Activated T-helper 1 cell treated with anti-CD3 and anti-CD28 coated beads, Interleukin-12 subunit alpha, Interleukin-12 subunit beta, Interleukin-2, Interleukin-4 antibody, amounts not matched to agents 30 ng/mL and 10 ng/mL and 1 ng/mL, durations not matched to agents 14 hours and 24 hours and 36 hours (primary cell): ENCODE results near the gene BTBD7. TPM values are rescaled to one million over a fixed set of nuclear protein-coding genes. Genes with fewer than 3 reads are reported as not detected.

Experiments
- DNase-seq: peaks from one replicate; pipeline ENCODE4 v3.0.0; 2021; ENCODE audit warnings: low spot score
- H3K27ac Mint-ChIP-seq: one replicate; pipeline ENCODE4 v1.8.0; 2021; ENCODE audit warnings: mild to moderate bottlenecking, mixed read lengths
- H3K27me3 Mint-ChIP-seq: one replicate; pipeline ENCODE4 v1.8.0; 2022; ENCODE audit warnings: mild to moderate bottlenecking, moderate library complexity, mixed read lengths; ENCODE audit not compliant: insufficient read depth
- H3K36me3 Mint-ChIP-seq: one replicate; pipeline ENCODE4 v1.8.0; 2021; ENCODE audit warnings: low read depth, mixed read lengths
- H3K4me1 Mint-ChIP-seq: one replicate; pipeline ENCODE4 v1.8.0; 2021; ENCODE audit warnings: low read depth, mixed read lengths
- H3K4me3 Mint-ChIP-seq: one replicate; pipeline ENCODE4 v1.8.0; 2021; ENCODE audit warnings: mild to moderate bottlenecking, moderate library complexity, mixed read lengths
- H3K9me3 Mint-ChIP-seq: one replicate; pipeline ENCODE4 v1.8.0; 2021; ENCODE audit warnings: mixed read lengths
- intact Hi-C: fragments of 100-400 bp; cut with micrococcal nuclease; formaldehyde crosslinking; loops from one replicate; pipeline ENCODE4 v1.15.1; 2024
- total RNA-seq: library from RNA; stranded (reverse); gene quantifications from 2 replicates; pipeline ENCODE4 v1.2.3, GENCODE V29; 2022

BTBD7 gene
- total RNA-seq, 1 donor from 2014 or later = 20.6 TPM

DNA sequence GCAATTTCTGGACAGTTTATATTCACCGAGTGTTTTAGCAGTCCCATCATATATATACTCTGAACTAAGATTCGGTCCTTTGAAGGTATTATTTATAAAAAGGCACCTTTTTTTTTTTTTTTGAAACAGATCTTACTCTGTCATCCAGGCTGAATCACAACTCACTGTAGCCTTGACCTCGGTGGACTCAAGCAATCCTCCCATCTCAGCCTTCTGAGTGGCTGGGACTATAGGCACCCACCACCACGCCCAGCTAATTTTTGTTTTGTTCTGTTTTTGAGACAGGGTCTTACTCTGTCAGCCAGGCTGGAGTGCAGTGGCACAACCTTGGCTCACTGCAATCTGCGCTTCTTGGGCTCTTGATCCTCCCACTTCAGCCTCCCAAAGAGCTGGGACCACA is 52.1 kb downstream of the BTBD7 start:
- H3K36me3 Mint-ChIP-seq = peaks cover 5% of the 10 kb centered on the region
- intact Hi-C loops = no loop called here
- no peaks in the 10 kb centered on the region for H3K9me3 Mint-ChIP-seq
- no peaks in the 10 kb centered on the region for H3K27me3 Mint-ChIP-seq
- H3K4me3 Mint-ChIP-seq = no peak overlapping the region
- no peak for DNase-seq
- H3K27ac Mint-ChIP-seq = no peak overlapping the region
- H3K4me1 Mint-ChIP-seq = no peaks in the 10 kb centered on the region

DNA sequence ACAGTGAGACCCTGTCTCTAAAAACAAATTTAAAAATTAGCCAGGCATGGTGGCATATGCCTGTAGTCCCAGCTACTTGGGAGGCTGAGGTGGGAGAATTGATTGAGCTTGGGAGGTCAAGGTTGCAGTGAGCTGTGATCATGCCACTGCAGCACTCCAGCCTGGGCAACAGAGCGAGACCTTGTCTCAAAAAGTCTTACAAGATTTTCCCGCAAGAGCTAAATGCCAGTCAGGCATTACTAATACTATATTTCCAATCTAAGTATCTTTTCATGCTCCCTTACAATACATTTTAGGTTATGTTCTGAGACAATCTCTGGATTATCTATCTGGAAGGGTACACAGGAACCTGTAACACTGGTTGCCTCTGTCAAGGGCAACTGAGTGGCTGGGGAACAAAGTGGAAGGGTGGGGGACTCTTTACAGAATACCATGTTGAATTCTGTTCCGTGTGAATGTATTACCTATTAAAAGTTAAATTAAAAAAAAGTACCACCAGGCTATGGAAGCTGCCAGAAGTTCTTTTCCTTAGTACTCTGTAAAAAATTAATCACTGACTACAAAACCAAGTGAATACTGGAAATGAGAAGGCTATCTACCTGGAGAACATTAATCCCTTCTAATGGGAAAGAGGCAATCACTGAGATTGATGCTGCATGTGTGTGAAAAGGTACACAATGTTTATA is 56.7 kb downstream of the BTBD7 start:
- DNase-seq = no peak
- Mint-ChIP-seq H3K36me3 (peaks cover 2% of the 10 kb centered on the region), H3K27ac (no peak overlapping the region), H3K4me1 (peaks cover 6% of the 10 kb centered on the region), H3K9me3 (no peaks in the 10 kb centered on the region), H3K4me3 (no peak overlapping the region), H3K27me3 (no peaks in the 10 kb centered on the region)
- intact Hi-C loops = no loop called here

DNA sequence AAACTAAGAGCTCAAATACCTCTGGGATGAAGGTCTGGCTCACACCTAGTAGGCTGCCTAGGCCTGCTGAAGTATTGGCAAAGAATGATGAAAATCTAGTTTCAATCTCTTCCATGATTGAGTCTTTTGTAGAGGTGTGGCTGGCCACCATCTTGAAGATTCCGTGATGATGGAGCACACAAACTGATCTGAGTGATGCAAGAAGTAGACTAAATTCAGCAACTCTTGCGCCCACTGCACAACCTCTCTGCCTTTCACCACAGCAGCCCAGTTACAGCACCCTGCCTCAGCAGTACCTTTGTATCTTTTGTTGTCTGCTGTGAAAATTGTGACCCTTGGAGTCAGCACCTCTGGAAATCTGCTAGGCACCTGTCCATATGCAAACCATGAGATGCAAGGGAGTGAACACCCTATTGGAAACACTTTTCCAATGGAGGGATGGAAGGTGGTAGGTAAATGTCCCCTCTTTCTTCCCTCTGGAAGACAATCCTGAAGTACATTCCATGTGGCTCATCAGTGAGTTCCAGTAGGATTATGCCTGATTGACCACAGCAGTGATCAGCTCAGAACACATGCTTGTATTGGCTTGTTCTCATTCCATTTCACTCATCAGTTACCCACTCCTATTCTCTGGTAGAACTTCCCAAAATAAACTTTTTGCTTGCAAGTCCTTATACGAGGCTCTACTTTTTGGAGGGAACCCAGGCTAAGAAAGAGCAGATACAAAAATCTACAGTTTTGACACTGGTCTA is 58.6 kb downstream of the BTBD7 start:
- H3K27ac Mint-ChIP-seq = no peak overlapping the region
- no peaks in the 10 kb centered on the region for H3K27me3 Mint-ChIP-seq
- no peaks in the 10 kb centered on the region for H3K9me3 Mint-ChIP-seq
- H3K4me1 Mint-ChIP-seq = peaks cover 6% of the 10 kb centered on the region
- H3K36me3 Mint-ChIP-seq = peaks cover 2% of the 10 kb centered on the region
- no peak overlapping the region for H3K4me3 Mint-ChIP-seq
- intact Hi-C loops = no loop called here
- no peak for DNase-seq

DNA sequence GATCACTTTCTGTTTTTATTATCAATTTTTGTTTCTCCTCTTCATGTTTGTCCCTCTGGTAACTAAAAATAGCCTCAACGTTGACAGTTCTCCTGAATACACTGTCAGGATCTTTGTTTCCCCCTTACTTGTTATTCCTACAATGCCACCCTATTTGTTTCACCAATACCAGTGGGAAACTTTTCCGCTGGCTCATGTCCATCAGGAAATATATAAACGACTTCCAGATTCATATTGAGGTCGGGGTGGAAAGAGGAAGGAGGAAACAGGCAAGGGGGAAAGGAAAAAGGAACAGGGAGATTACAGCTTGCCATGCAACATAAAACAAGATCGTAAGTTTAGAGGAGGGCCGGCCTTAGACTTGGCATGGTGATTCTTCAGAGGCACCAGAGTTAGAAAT is 61.7 kb downstream of the BTBD7 start:
- intact Hi-C loops = no loop called here
- no peaks in the 10 kb centered on the region for H3K9me3 Mint-ChIP-seq
- no peak overlapping the region for H3K27ac Mint-ChIP-seq
- no peaks in the 10 kb centered on the region for H3K27me3 Mint-ChIP-seq
- no peak for DNase-seq
- H3K4me3 Mint-ChIP-seq = no peak overlapping the region
- H3K4me1 Mint-ChIP-seq = peaks cover 6% of the 10 kb centered on the region
- no peaks in the 10 kb centered on the region for H3K36me3 Mint-ChIP-seq

DNA sequence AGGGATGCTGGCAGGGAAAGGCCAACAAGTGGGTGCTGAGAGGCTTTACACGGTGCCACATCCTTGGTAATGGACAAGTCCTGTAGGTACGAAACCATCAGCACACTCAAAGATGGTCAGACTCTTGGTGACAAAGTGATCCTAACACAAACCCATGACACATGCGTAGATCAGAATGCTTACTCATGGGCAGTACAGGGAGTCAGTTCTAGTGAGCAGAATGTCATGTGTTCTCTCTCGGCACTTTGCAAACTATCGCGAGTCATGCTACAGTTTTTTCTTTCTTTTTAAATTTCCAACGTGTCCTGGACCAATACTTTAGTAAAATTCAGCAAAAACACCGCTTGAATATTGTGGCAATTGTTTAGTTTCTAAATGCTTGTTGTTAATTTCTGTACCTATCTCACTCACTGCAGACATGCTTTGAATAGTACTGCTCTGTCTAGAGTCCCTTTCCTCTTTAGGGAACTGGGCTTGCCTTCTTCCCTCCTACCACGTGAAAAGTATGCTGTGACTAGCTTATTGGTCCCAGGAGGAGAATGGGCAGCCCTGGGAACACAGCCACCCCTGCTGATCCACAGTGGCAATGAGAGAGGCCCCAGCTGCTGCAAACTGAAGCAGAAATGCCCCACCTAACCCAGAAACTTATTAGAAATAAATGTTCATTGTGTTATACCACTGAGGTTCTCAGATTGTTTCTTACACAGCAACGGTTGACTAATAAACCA is 63.3 kb downstream of the BTBD7 start:
- Mint-ChIP-seq H3K4me1 (peaks cover 6% of the 10 kb centered on the region), H3K9me3 (no peaks in the 10 kb centered on the region), H3K27ac (no peak overlapping the region), H3K36me3 (no peaks in the 10 kb centered on the region), H3K4me3 (no peak overlapping the region), H3K27me3 (no peaks in the 10 kb centered on the region)
- intact Hi-C loops = no loop called here
- no peak for DNase-seq

DNA sequence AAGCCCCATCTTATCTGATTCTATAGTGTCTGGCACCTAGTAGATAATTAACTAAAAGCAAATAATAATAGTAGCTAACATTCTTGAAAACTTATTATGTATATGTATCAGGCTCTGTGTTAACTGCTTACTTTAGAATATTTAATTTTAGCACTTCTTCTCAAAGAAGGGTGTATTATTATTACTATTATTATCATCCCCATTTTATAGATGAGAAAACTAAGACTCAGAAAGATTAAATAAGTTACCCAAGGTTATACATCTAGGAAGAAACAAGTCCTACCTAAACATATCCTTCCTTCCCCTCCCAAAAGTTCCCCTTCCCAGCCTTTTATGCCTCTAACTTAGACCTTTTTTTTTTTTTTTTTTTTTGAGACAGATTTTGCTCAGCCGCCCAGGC is 64.4 kb downstream of the BTBD7 start:
- no peaks in the 10 kb centered on the region for H3K27me3 Mint-ChIP-seq
- no peak for DNase-seq
- intact Hi-C loops = no loop called here
- H3K4me3 Mint-ChIP-seq = no peak overlapping the region
- peaks cover 12% of the 10 kb centered on the region for H3K4me1 Mint-ChIP-seq
- H3K9me3 Mint-ChIP-seq = no peaks in the 10 kb centered on the region
- no peak overlapping the region for H3K27ac Mint-ChIP-seq
- H3K36me3 Mint-ChIP-seq = peaks cover 4% of the 10 kb centered on the region

DNA sequence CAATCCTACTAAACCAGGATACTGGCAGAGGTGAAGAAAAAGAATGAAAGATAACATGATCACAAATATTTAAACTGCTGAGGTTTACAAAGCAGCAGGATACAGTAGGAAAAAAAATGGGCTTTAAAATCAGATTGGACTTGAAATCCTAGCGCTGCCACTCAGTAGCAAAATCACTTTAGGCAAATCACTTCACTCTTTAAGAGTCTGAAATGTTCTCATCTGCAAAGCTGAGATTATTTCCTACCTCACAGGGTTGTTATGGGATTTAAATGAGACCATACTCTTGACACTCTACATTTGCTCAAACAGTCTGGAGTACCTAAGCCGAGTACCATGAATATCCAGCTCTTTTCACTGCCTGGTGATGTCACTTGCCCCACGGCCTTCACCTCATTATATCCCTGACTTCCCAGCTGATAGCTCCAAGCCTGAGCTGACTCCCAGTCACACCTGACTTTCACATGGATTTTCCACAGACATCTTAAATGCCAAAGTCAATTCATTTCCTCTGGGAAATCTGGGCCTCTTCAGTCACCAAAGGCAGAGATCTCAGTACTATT is 65.6 kb downstream of the BTBD7 start:
- no peak overlapping the region for H3K4me3 Mint-ChIP-seq
- H3K27me3 Mint-ChIP-seq = no peaks in the 10 kb centered on the region
- intact Hi-C loops = no loop called here
- no peak overlapping the region for H3K27ac Mint-ChIP-seq
- DNase-seq = no peak
- H3K4me1 Mint-ChIP-seq = peaks cover 8% of the 10 kb centered on the region
- H3K9me3 Mint-ChIP-seq = no peaks in the 10 kb centered on the region
- H3K36me3 Mint-ChIP-seq = peaks cover 8% of the 10 kb centered on the region

DNA sequence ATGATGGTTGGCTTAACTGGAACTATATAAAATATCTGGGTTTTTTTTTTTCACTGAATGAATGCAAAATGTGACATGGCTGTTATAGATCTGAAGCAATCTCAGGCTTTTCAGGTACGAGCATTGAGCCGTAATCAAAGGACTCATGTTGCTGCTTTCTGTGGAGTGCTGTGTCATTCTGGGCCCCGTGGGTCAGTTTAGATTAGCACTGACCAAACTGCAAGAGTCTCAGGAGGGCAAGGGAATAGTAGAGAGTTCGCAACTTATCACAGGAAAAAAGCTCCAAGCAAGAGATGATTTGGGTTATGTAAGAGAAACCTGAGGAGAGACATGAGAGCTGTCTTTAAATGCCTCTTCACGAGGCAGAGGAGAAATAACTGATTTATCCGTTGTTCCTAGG is 66.7 kb downstream of the BTBD7 start:
- Mint-ChIP-seq H3K4me1 (peaks cover 6% of the 10 kb centered on the region), H3K27me3 (no peaks in the 10 kb centered on the region), H3K27ac (no peak overlapping the region), H3K36me3 (peaks cover 8% of the 10 kb centered on the region), H3K9me3 (no peaks in the 10 kb centered on the region), H3K4me3 (no peak overlapping the region)
- DNase-seq = no peak
- intact Hi-C loops = no loop called here

DNA sequence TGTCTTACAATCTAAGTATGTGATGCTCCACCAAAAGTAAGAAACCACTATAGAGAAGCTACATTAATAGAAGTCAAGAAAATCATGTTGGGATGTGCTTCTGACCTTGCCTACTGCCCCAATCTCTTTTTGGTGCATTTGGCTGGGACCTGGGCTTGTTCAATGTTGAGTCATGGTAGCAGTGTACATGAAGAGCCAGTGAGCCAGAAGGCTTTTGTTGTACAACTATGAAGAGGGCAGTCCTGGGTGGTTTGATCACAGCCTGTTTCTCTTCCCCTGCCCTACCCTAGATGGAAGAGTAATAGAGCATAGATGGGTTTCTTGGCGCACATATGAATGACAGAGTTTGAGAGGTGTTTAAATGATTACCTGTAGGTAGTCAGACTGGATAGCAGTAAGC is 69.4 kb downstream of the BTBD7 start:
- peaks cover 6% of the 10 kb centered on the region for H3K4me1 Mint-ChIP-seq
- intact Hi-C loops = no loop called here
- H3K9me3 Mint-ChIP-seq = no peaks in the 10 kb centered on the region
- DNase-seq = no peak
- no peak overlapping the region for H3K4me3 Mint-ChIP-seq
- H3K36me3 Mint-ChIP-seq = peaks cover 13% of the 10 kb centered on the region
- no peaks in the 10 kb centered on the region for H3K27me3 Mint-ChIP-seq
- no peak overlapping the region for H3K27ac Mint-ChIP-seq

DNA sequence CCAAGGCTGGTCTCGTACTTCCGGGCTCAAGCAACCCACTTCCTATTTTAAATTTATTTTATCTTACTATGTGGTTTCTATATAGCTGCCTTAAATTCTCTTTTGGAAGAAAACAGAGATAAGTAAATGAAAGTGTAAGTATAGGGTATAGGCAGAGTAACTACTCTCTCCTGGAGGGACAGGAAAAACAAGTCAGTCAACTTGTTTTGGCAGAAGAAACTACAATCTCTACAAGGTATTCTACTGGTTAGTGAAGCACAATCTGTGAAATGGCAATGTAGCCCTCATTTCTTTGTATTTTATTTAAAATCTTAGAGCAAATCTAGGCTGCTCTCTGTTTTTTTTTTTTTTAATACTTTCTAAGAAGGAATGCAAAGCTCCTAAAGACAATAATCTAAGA is 70.4 kb downstream of the BTBD7 start:
- Mint-ChIP-seq H3K27me3 (no peaks in the 10 kb centered on the region), H3K4me3 (no peak overlapping the region), H3K36me3 (peaks cover 13% of the 10 kb centered on the region), H3K27ac (no peak overlapping the region), H3K9me3 (no peaks in the 10 kb centered on the region), H3K4me1 (peaks cover 6% of the 10 kb centered on the region)
- DNase-seq = no peak
- intact Hi-C loops = no loop called here

DNA sequence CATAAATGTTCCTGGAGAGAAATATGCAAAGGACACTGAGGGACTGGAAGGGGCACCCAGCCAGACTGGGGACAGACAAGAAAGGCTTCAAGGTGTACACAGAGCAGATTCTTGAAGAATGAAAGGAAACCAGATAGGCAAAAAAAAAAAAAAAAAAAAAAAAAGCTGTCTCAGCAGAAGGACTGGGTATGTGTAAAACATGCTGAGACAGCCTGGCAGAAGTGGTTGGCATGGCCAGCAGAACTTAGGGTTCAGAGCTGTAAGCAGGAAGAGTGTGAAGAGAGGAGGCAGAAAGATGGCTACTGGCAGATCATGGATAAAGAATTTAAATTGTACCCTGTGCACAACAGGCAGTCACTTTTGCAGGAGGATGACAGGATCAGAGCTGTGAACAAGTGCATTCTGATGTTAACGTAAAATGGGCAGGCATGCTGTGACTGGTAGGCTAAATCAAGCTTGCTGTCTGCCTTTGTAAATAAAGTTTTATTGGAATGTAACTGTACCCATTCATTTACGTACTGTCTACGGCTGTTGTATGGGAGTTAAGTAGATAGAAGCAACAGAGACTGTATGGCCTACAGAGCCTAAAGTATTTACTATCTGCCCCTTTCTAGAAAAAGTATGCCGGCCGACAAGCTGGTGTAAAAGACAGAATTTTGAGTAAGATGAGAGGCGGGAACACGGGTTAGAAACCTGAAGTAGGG is 83.6 kb downstream of the BTBD7 start:
- Mint-ChIP-seq H3K4me3 (no peak overlapping the region), H3K4me1 (no peaks in the 10 kb centered on the region), H3K27me3 (no peaks in the 10 kb centered on the region), H3K36me3 (peaks cover 17% of the 10 kb centered on the region), H3K27ac (no peak overlapping the region), H3K9me3 (no peaks in the 10 kb centered on the region)
- no peak for DNase-seq
- intact Hi-C loops = no loop called here

DNA sequence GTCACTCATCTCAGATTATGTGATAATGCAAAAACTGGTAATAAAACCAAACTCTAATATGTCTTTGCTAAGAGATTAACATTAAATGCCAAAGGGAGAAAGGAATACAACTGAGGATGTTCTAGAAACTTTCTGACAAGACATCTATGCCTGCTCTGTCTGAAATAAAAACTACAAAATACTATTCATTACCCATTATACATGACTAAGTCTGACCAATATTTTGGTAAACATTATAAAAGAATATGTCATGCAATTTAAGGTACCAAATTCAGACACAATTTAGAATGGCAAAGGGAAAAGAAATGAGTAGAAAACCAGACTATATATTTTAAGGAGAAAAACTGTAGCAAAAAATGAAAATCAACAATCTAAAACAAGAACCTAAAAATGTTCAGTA is 86.3 kb downstream of the BTBD7 start:
- Mint-ChIP-seq H3K27ac (no peak overlapping the region), H3K4me3 (no peak overlapping the region), H3K4me1 (no peaks in the 10 kb centered on the region), H3K9me3 (no peaks in the 10 kb centered on the region), H3K36me3 (peaks cover 27% of the 10 kb centered on the region), H3K27me3 (no peaks in the 10 kb centered on the region)
- intact Hi-C loops = no loop called here
- DNase-seq = no peak
